Measurements from ENCODE around the gene FAM118B. TPM values are rescaled to one million over a fixed set of nuclear protein-coding genes. Genes with fewer than 3 reads are reported as not detected.
A peak's percentile ranks its signal among the peaks of the same experiment; 100 is the strongest.

The FAM118B gene
- total RNA-seq, 1 experiment from 2014 or later, result 41.6 TPM

GRCh38 chr11:126186708-126187529 is 24.7 kb upstream of the FAM118B start:
- no peaks in the 10 kb centered on the region for H3K4me1 ChIP-seq (ENCODE audit: control insufficient read depth, insufficient read depth, low read length)
- H3K9me3 ChIP-seq (ENCODE audit: control insufficient read depth, insufficient read depth, low read depth, low read length), result no peaks in the 10 kb centered on the region
- in situ Hi-C loops (cut with HindIII; ENCODE audit: low pct_unique_long_range_greater_than_20kb, low sequenced_read_pairs) (no loop called here), intact Hi-C loops (cut with micrococcal nuclease; ENCODE audit: unreplicated experiment) (no loop called here)
- no peak overlapping the region for H3K4me3 ChIP-seq (ENCODE audit: low read depth in 2 of 2, low read length in 2 of 2)
- DNase-seq (ENCODE audit: low read depth, low spot score) (no peak), ATAC-seq (peak; percentile 52; the same call in 1 of the 2 replicates)
- no TSS peak for BruUV-seq (replicated peaks)
- H3K27me3 ChIP-seq (ENCODE audit: control insufficient read depth, insufficient read depth, low read length), result no peaks in the 10 kb centered on the region
- ChIA-PET CTCF (interaction anchor here (0.7 kb wide), 1 partner anchor 140 kb away, joined by 3 read pairs; no protein-coding TSS in a partner anchor), POLR2A (no interaction called here)
- TF ChIP-seq, protein P1, sequence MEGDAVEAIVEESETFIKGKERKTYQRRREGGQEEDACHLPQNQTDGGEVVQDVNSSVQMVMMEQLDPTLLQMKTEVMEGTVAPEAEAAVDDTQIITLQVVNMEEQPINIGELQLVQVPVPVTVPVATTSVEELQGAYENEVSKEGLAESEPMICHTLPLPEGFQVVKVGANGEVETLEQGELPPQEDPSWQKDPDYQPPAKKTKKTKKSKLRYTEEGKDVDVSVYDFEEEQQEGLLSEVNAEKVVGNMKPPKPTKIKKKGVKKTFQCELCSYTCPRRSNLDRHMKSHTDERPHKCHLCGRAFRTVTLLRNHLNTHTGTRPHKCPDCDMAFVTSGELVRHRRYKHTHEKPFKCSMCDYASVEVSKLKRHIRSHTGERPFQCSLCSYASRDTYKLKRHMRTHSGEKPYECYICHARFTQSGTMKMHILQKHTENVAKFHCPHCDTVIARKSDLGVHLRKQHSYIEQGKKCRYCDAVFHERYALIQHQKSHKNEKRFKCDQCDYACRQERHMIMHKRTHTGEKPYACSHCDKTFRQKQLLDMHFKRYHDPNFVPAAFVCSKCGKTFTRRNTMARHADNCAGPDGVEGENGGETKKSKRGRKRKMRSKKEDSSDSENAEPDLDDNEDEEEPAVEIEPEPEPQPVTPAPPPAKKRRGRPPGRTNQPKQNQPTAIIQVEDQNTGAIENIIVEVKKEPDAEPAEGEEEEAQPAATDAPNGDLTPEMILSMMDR (IDR thresholded peaks at IDR 0.05), result no peak
- TF ChIP-seq POLR2AphosphoS5 (IDR thresholded peaks at IDR 0.05; ENCODE audit: low read depth, low read length) (no peak), TCF7L2 (IDR thresholded peaks at IDR 0.05; ENCODE audit: low read depth, low read length) (no peak), SIN3A (IDR thresholded peaks at IDR 0.05; ENCODE audit: borderline replicate concordance, insufficient read depth, low read depth, low read length) (no peak)
- TF ChIP-seq, protein P2, sequence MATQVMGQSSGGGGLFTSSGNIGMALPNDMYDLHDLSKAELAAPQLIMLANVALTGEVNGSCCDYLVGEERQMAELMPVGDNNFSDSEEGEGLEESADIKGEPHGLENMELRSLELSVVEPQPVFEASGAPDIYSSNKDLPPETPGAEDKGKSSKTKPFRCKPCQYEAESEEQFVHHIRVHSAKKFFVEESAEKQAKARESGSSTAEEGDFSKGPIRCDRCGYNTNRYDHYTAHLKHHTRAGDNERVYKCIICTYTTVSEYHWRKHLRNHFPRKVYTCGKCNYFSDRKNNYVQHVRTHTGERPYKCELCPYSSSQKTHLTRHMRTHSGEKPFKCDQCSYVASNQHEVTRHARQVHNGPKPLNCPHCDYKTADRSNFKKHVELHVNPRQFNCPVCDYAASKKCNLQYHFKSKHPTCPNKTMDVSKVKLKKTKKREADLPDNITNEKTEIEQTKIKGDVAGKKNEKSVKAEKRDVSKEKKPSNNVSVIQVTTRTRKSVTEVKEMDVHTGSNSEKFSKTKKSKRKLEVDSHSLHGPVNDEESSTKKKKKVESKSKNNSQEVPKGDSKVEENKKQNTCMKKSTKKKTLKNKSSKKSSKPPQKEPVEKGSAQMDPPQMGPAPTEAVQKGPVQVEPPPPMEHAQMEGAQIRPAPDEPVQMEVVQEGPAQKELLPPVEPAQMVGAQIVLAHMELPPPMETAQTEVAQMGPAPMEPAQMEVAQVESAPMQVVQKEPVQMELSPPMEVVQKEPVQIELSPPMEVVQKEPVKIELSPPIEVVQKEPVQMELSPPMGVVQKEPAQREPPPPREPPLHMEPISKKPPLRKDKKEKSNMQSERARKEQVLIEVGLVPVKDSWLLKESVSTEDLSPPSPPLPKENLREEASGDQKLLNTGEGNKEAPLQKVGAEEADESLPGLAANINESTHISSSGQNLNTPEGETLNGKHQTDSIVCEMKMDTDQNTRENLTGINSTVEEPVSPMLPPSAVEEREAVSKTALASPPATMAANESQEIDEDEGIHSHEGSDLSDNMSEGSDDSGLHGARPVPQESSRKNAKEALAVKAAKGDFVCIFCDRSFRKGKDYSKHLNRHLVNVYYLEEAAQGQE (IDR thresholded peaks at IDR 0.05; ENCODE audit: insufficient read depth in 1 of 2, low read depth in 2 of 2, low read length in 1 of 2), result no peak
- no peak overlapping the region for H3K27ac ChIP-seq (ENCODE audit: low read length)
- H3K36me3 ChIP-seq (ENCODE audit: control insufficient read depth, insufficient read depth, low read length), result no peaks in the 10 kb centered on the region; the same call in 1 of the 2 replicates

- POLR2A ChIA-PET, result no interaction called here
- TF ChIP-seq, protein P2 (IDR thresholded peaks at IDR 0.05; ENCODE audit: insufficient read depth in 1 of 2, low read depth in 2 of 2, low read length in 1 of 2), result no peak
- TF ChIP-seq SIN3A (IDR thresholded peaks at IDR 0.05; ENCODE audit: borderline replicate concordance, insufficient read depth, low read depth, low read length) (no peak), TCF7L2 (IDR thresholded peaks at IDR 0.05; ENCODE audit: low read depth, low read length) (no peak), POLR2AphosphoS5 (IDR thresholded peaks at IDR 0.05; ENCODE audit: low read depth, low read length) (no peak)
- TF ChIP-seq, protein P1 (IDR thresholded peaks at IDR 0.05), result no peak
- H3K4me3 ChIP-seq (ENCODE audit: low read depth in 2 of 2, low read length in 2 of 2), result no peak overlapping the region
- CTCF ChIA-PET, result no interaction called here
- no peak for ATAC-seq
- H3K4me1 ChIP-seq (ENCODE audit: control insufficient read depth, insufficient read depth, low read length), result no peaks in the 10 kb centered on the region
- H3K27me3 ChIP-seq (ENCODE audit: control insufficient read depth, insufficient read depth, low read length), result no peaks in the 10 kb centered on the region
- intact Hi-C loops (cut with micrococcal nuclease; ENCODE audit: unreplicated experiment) (no loop called here), in situ Hi-C loops (cut with HindIII; ENCODE audit: low pct_unique_long_range_greater_than_20kb, low sequenced_read_pairs) (no loop called here)
- H3K27ac ChIP-seq (ENCODE audit: low read length), result no peak overlapping the region
- DNase-seq (ENCODE audit: low read depth, low spot score), result no peak
- H3K9me3 ChIP-seq (ENCODE audit: control insufficient read depth, insufficient read depth, low read depth, low read length), result no peaks in the 10 kb centered on the region
- no TSS peak for BruUV-seq (replicated peaks)
- H3K36me3 ChIP-seq (ENCODE audit: control insufficient read depth, insufficient read depth, low read length), result peaks cover 2% of the 10 kb centered on the region; the same call in 1 of the 2 replicates
These were observed 23.1 kb upstream of the FAM118B start for GRCh38 chr11:126188332-126189108.

All from Panc1 (cell line).